Measurements from ENCODE around the gene PRKG2. TPM values are rescaled to one million over a fixed set of nuclear protein-coding genes. Genes with fewer than 3 reads are reported as not detected.

PRKG2 gene
- total and polyA plus RNA-seq, 12 donors, result 0.16 to 0.55 (median 0.20) TPM; not detected in 6

DNA sequence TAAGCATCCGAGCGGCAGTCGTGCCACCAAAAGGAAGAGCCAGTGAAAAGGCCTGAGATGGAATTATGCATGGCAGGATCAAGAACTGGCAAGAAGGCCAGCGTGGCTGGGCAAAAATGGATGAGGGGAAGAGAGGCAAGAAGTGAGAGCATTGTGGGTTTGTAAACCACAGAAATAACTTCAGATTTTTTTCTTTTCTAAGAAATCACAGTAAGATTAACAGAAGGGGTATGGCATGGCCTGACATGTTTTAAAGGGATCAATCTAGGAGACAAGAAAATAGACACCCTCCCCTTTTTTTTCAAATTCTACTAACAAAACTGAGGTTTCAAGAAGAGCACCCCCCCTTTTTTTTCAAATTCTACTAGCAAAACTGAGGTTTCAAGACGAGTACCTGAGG lies 102.0 kb downstream of the PRKG2 start:
- 81 to 88% (median 83%) methylated on average over 5 of the region's 5 CpGs for WGBS, 4 donors
- DNase-seq, result no peak

DNA sequence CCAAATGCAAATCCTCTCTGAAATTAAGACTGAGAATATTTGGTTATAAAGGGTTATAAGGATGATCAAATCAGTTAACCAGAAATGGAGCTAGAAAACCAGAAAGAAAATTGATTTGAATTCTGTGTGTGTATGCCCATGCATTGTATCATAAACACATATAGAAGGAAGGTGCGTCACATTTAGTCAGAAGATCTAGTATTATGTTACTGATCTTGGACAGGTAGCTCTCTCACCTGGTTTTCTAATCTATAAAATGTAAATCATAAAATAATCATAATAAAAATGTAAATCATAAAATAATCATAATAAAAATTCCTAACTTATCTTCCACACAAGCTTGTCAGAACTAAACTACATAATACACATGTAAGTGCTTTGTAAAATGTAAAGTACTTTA lies 105.7 kb downstream of the PRKG2 start:
- intact Hi-C loops (cut with DNase I), result no loop called here

More for the DNA sequence above, 102.0 kb downstream of the PRKG2 start:
- Histone ChIP-seq H3K4me1 (replicated peaks in 1 of 2) (no peaks in the 10 kb centered on the region), H3K27ac (no peak overlapping the region), H3K9me3 (replicated peaks in 1 of 3) (no peaks in the 10 kb centered on the region), H3K27me3 (no peaks in the 10 kb centered on the region), H3K36me3 (replicated peaks in 1 of 2) (no peaks in the 10 kb centered on the region), H3K4me3 (no peak overlapping the region)
- intact Hi-C loops (cut with DNase I), result no loop called here
- TF ChIP-seq POLR2A (IDR thresholded peaks at IDR 0.05), result no peak
- TF ChIP-seq, protein P1, sequence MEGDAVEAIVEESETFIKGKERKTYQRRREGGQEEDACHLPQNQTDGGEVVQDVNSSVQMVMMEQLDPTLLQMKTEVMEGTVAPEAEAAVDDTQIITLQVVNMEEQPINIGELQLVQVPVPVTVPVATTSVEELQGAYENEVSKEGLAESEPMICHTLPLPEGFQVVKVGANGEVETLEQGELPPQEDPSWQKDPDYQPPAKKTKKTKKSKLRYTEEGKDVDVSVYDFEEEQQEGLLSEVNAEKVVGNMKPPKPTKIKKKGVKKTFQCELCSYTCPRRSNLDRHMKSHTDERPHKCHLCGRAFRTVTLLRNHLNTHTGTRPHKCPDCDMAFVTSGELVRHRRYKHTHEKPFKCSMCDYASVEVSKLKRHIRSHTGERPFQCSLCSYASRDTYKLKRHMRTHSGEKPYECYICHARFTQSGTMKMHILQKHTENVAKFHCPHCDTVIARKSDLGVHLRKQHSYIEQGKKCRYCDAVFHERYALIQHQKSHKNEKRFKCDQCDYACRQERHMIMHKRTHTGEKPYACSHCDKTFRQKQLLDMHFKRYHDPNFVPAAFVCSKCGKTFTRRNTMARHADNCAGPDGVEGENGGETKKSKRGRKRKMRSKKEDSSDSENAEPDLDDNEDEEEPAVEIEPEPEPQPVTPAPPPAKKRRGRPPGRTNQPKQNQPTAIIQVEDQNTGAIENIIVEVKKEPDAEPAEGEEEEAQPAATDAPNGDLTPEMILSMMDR (IDR thresholded peaks at IDR 0.05), result no peak

DNA sequence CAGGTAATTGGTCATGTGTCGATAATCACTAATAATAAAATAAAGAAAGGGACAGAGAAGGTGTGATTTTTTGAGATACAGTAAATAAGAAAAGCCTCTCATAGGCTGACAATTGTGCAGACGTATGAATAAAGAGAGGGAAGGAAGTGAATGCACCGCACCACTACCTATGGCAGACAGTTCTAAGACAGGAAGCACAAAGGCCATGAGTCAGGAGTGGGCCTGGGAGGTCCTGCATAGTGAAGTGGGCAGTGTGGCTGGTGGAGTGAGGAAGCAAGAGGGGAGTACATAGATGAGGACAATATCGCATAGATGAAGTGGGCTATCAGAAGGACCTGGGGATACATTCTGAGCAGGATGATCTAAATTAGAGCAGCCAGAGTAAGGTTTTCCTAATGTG lies 108.9 kb downstream of the PRKG2 start:
- Histone ChIP-seq H3K27me3 (no peaks in the 10 kb centered on the region), H3K4me1 (replicated peaks in 1 of 2) (no peaks in the 10 kb centered on the region), H3K4me3 (no peak overlapping the region), H3K27ac (no peak overlapping the region), H3K9me3 (replicated peaks in 1 of 3) (no peaks in the 10 kb centered on the region), H3K36me3 (replicated peaks in 1 of 2) (no peaks in the 10 kb centered on the region)
- TF ChIP-seq POLR2A (IDR thresholded peaks at IDR 0.05), result no peak
- TF ChIP-seq, protein P1 (IDR thresholded peaks at IDR 0.05), result no peak
- WGBS, 4 donors, result 71 to 78% (median 75%) methylated on average over 4 of the region's 4 CpGs
- DNase-seq, result no peak
- intact Hi-C loops (cut with DNase I), result no loop called here

More for the DNA sequence above, 105.7 kb downstream of the PRKG2 start:
- H3K36me3 ChIP-seq (replicated peaks in 1 of 2), result no peaks in the 10 kb centered on the region
- no peak for DNase-seq
- H3K9me3 ChIP-seq (replicated peaks in 1 of 3), result no peaks in the 10 kb centered on the region
- TF ChIP-seq, protein P1 (IDR thresholded peaks at IDR 0.05), result no peak
- no peak for TF ChIP-seq POLR2A (IDR thresholded peaks at IDR 0.05)
- no peak overlapping the region for H3K4me3 ChIP-seq
- WGBS, 4 donors, result 70 to 95% (median 87%) methylated on average over 1 of the region's 1 CpG
- no peak overlapping the region for H3K27ac ChIP-seq
- no peaks in the 10 kb centered on the region for H3K4me1 ChIP-seq (replicated peaks in 1 of 2)
- H3K27me3 ChIP-seq, result no peaks in the 10 kb centered on the region

DNA sequence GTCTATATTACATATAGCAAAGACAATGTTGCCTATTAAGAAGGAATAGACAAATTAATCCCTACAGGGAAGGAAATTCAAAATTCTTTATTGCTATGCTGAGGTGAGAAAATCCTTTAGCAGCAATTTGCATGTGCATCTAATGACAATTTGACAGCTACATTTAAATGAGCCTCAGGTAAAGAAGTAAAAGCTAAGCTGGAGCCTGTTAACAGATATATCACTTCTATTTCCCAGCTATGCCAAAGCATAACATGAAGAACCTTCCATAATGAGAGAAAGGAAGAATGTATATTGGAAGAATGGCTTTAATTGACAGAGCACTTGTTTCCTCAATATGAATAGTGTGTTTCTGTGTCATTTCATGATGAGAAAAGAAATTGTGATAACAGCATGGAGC lies 112.9 kb downstream of the PRKG2 start:
- H3K27me3 ChIP-seq, result no peaks in the 10 kb centered on the region
- TF ChIP-seq, protein P1 (IDR thresholded peaks at IDR 0.05), result no peak
- TF ChIP-seq POLR2A (IDR thresholded peaks at IDR 0.05), result no peak
- no peaks in the 10 kb centered on the region for H3K4me1 ChIP-seq (replicated peaks in 1 of 2)
- no peak overlapping the region for H3K27ac ChIP-seq
- intact Hi-C loops (cut with DNase I), result no loop called here
- H3K9me3 ChIP-seq (replicated peaks in 1 of 3), result no peaks in the 10 kb centered on the region
- no peaks in the 10 kb centered on the region for H3K36me3 ChIP-seq (replicated peaks in 1 of 2)
- no peak overlapping the region for H3K4me3 ChIP-seq
- no peak for DNase-seq
